K562 (cell line): Measurements from ENCODE around the gene ANKRD10. TPM values are rescaled to one million over a fixed set of nuclear protein-coding genes. Genes with fewer than 3 reads are reported as not detected.

Experiments used
- ATAC-seq: fragments of 200-7000 bp; cut with Tn5 transposase; 3 replicates; pipeline ENCODE4 v1.9.1; 2020; ENCODE audit warnings: moderate library complexity
- BruUV-seq: library from RNA; stranded (reverse); fragments of 400-500 nt; replicated peaks from 2 replicates; lab custom pipeline; 2021; lab: Mats Ljungman, UMichigan
- CTCF ChIA-PET: fragments of 300-600 bp; formaldehyde crosslinking; extraction: SDS; loops from one replicate; lab custom pipeline; 2021; ENCODE audit warnings: low intra/inter-chr PET ratio; lab: Yijun Ruan, JAX
- POLR2A ChIA-PET: fragments of 300-600, 350-650 bp; sonication (Branson Sonifier 250); formaldehyde crosslinking; extraction: SDS; loops from one replicate; lab custom pipeline; 2021; ENCODE audit warnings: antibody characterized with exemption, inconsistent platforms; lab: Yijun Ruan, JAX
- DNase-seq, 4 experiments: peaks; one replicate each; pipeline versions ENCODE4 v3.0.0 to v3.0.0-alpha.2; 2011 to 2018; ENCODE audit warnings: low spot score in 3 of 4, mixed read lengths in 3 of 4; ENCODE audit errors: extremely low read depth in 1 of 4
- FAIRE-seq: peaks from 2 replicates; lab custom pipeline; 2011; peaks lifted over from hg19 to GRCh38; lab: Jason Lieb, UNC
- H2AFZ ChIP-seq: 2 replicates; pipeline ENCODE4 v1.6.0; 2011; ENCODE audit warnings: low read depth, low read length, control low read depth, inconsistent platforms
- H3K27ac ChIP-seq: fragments of 200-600 bp; 3 replicates; pipeline ENCODE4 v1.8.0; 2011; ENCODE audit warnings: low read depth, mild to moderate bottlenecking, control low read depth, inconsistent platforms, low read length, moderate library complexity, mixed read lengths; ENCODE audit errors: extremely low read depth
- H3K27me3 ChIP-seq, 2 experiments: fragments of 300-600 bp in 1 of 2; 2 replicates in 1 of 2; 3 replicates in 1 of 2; pipeline versions ENCODE4 v1.6.0 to v1.8.0; 2011; ENCODE audit warnings: inconsistent platforms in 2 of 2, low read length in 2 of 2, mild to moderate bottlenecking in 1 of 2, mixed read lengths in 1 of 2, moderate library complexity in 1 of 2; ENCODE audit not compliant: control insufficient read depth in 2 of 2, insufficient read depth in 2 of 2
- H3K36me3 ChIP-seq: fragments of 300-600 bp; 3 replicates; pipeline ENCODE4 v1.8.0; 2011; ENCODE audit warnings: mild to moderate bottlenecking, low read length, inconsistent platforms; ENCODE audit not compliant: control insufficient read depth, insufficient read depth
- H3K4me1 ChIP-seq, 2 experiments: fragments of 200-600 bp in 1 of 2; replicated peaks in 1 of 2; 2 replicates in 1 of 2; 3 replicates in 1 of 2; pipeline versions ENCODE4 v1.5.1 to v1.8.0; 2011; ENCODE audit warnings: inconsistent platforms in 2 of 2, low read length in 2 of 2, mild to moderate bottlenecking in 1 of 2, mixed read lengths in 1 of 2, moderate library complexity in 1 of 2; ENCODE audit not compliant: control insufficient read depth in 2 of 2, insufficient read depth in 2 of 2
- H3K4me2 ChIP-seq: 2 replicates; pipeline ENCODE4 v1.6.1; 2011; ENCODE audit warnings: low read length, control low read depth, inconsistent platforms, mixed read lengths; ENCODE audit not compliant: insufficient read depth
- H3K4me3 ChIP-seq: fragments of 200-600 bp; sonication (generic), shearing (Covaris generic); 2 replicates; pipeline ENCODE4 v1.5.1; 2016; ENCODE audit warnings: control low read depth, inconsistent platforms
- H3K79me2 ChIP-seq: fragments of 200-600 bp; 3 replicates; pipeline ENCODE4 v1.8.0; 2011; ENCODE audit warnings: low read length, inconsistent platforms; ENCODE audit not compliant: control insufficient read depth, insufficient read depth
- H3K9ac ChIP-seq, 2 experiments: 2 replicates each; pipeline versions ENCODE4 v1.6.0 to v1.6.1; 2011; ENCODE audit warnings: low read depth in 2 of 2, low read length in 2 of 2, control low read depth in 1 of 2, inconsistent platforms in 1 of 2, mild to moderate bottlenecking in 1 of 2, mixed read lengths in 1 of 2; ENCODE audit not compliant: insufficient read depth in 1 of 2
- H3K9me1 ChIP-seq: one replicate; pipeline ENCODE4 v1.6.0; 2011; ENCODE audit warnings: inconsistent platforms, mild to moderate bottlenecking, low read length, moderate library complexity; ENCODE audit not compliant: control insufficient read depth, insufficient read depth
- H3K9me3 ChIP-seq: replicated peaks from 2 replicates; pipeline ENCODE4 v1.5.1; 2011; ENCODE audit warnings: low read depth, low read length, inconsistent platforms; ENCODE audit not compliant: control insufficient read depth, insufficient read depth
- H4K20me1 ChIP-seq: replicated peaks from 2 replicates; pipeline ENCODE4 v1.6.1; 2011; ENCODE audit warnings: low read length, inconsistent platforms, mixed read lengths; ENCODE audit not compliant: control insufficient read depth, insufficient read depth
- CCNT2 ChIP-seq: IDR thresholded peaks from 2 replicates; pipeline ENCODE4 v1.6.1; 2011; ENCODE audit warnings: borderline replicate concordance, low read depth, mild to moderate bottlenecking, moderate library complexity, mixed read lengths, low read length; ENCODE audit not compliant: insufficient read length; ENCODE audit errors: extremely low read depth
- GABPA ChIP-seq: fragments of 200-800 bp; sonication (Bioruptor generic); conservative IDR thresholded peaks from 2 replicates; pipeline ENCODE4 v1.6.1; 2016; ENCODE audit warnings: low read depth, missing genetic modification characterization, missing compliant biosample characterization
- GATA2 ChIP-seq: sonication (generic); formaldehyde crosslinking; IDR thresholded peaks from 2 replicates; pipeline ENCODE4 v1.4.0; 2020; ENCODE audit warnings: mild to moderate bottlenecking, missing genetic modification reagents
- L3MBTL2 ChIP-seq: fragments of 450-650 bp; IDR thresholded peaks from 2 replicates; pipeline ENCODE4 v1.6.1; 2016; ENCODE audit warnings: mild to moderate bottlenecking, moderate library complexity
- MIER1 ChIP-seq: fragments of 450-650 bp; IDR thresholded peaks from 2 replicates; pipeline ENCODE4 v1.6.1; 2016; ENCODE audit warnings: antibody characterized with exemption, mild to moderate bottlenecking, low read depth
- NR2C2 ChIP-seq, 2 experiments: fragments of 200-800 bp in 1 of 2; sonication (Bioruptor generic) in 1 of 2; sonication (generic) in 1 of 2; formaldehyde crosslinking in 1 of 2; IDR thresholded peaks; 2 replicates each; pipeline versions ENCODE4 v1.6.1 to v1.8.0; 2016 to 2022; ENCODE audit warnings: mild to moderate bottlenecking in 1 of 2, missing compliant biosample characterization in 1 of 2, missing genetic modification characterization in 1 of 2, missing genetic modification reagents in 1 of 2
- RB1 ChIP-seq: fragments of 450-650 bp; IDR thresholded peaks from 2 replicates; pipeline ENCODE4 v1.6.1; 2017; ENCODE audit warnings: low read depth, mild to moderate bottlenecking
- RFX1 ChIP-seq: fragments of 450-650 bp; IDR thresholded peaks from 2 replicates; pipeline ENCODE4 v1.6.1; 2016; ENCODE audit warnings: mild to moderate bottlenecking, moderate library complexity
- ZBTB7A ChIP-seq: IDR thresholded peaks from 2 replicates; pipeline ENCODE4 v1.6.1; 2011; ENCODE audit warnings: low read depth, mild to moderate bottlenecking, low read length, moderate library complexity, borderline replicate concordance; ENCODE audit not compliant: control insufficient read depth
- ZFP36 ChIP-seq: fragments of 150-350 bp; IDR thresholded peaks from 2 replicates; pipeline ENCODE4 v1.6.1; 2018; ENCODE audit warnings: low read length, low read depth; ENCODE audit not compliant: partially characterized antibody
- ZNF124 ChIP-seq: sonication (generic); formaldehyde crosslinking; IDR thresholded peaks from 2 replicates; pipeline ENCODE4 v1.8.1; 2022; ENCODE audit warnings: missing genetic modification reagents
- ZNF384 ChIP-seq: IDR thresholded peaks from 2 replicates; pipeline ENCODE4 v1.6.1; 2012; ENCODE audit warnings: low read depth, low read length, improper control_type of control experiment
- ZNF583 ChIP-seq: fragments of 250-450 bp; sonication (Bioruptor Pico); IDR thresholded peaks from 2 replicates; pipeline ENCODE4 v1.4.0; 2020
- WGBS: fragments of 100-300 bp; shearing (Covaris generic); methylation state at CpG from one replicate; pipeline ENCODE4 v1.1.6; 2016; ENCODE audit warnings: low coverage, mixed read lengths; ENCODE audit not compliant: insufficient coverage; ENCODE audit errors: missing lambda C conversion rate; 5-methylcytosine and 5-hydroxymethylcytosine counted together
- in situ Hi-C: fragments of 300-500 bp; cut with MboI; formaldehyde crosslinking; loops from 4 replicates; pipeline ENCODE4 v1.15.0; 2018; ENCODE audit warnings: inconsistent platforms, mixed read lengths
- intact Hi-C: fragments of 100-400 bp; cut with micrococcal nuclease; formaldehyde crosslinking; loops from 2 replicates; pipeline ENCODE4 v1.14.2; 2022
- polyA plus RNA-seq, 8 experiments: library from polyadenylated mRNA; depleted of rRNA in 4 of 8; stranded (reverse) in 5 of 8; unstranded in 3 of 8; fragments of >200 nt; fragmentation: Nextera tagmentation in 2 of 8; fragmentation: Illumina TruSeq in 1 of 8; extraction: Ambion mirVana in 2 of 8; extraction: Trizol in 1 of 8; gene quantifications; 2 replicates each; pipeline versions ENCODE4 v1.2.1 to v1.2.3, GENCODE V29; 2011 to 2014; ENCODE audit warnings: inconsistent platforms in 1 of 8, missing spikeins in 1 of 8
- total RNA-seq, 7 experiments: library from RNA; depleted of rRNA in 6 of 7; stranded (reverse); fragments of >200 nt in 6 of 7; fragmentation: Illumina TruSeq in 2 of 7; extraction: Trizol in 2 of 7; gene quantifications; 2 replicates each; pipeline versions ENCODE4 v1.2.1 to v1.2.3, GENCODE V29; 2011 to 2021; ENCODE audit warnings: low replicate concordance in 1 of 7
- TF ChIP-seq, protein P1 (sequence below), 2 experiments: IDR thresholded peaks in 1 of 2; conservative IDR thresholded peaks in 1 of 2; 2 replicates each; pipeline ENCODE4 v1.6.1; 2016; ENCODE audit warnings: low read depth in 2 of 2, mild to moderate bottlenecking in 1 of 2, missing compliant biosample characterization in 1 of 2, missing genetic modification characterization in 1 of 2, moderate library complexity in 1 of 2
- TF ChIP-seq, protein P2 (sequence below): fragments of 250-450 bp; sonication (Bioruptor Pico); IDR thresholded peaks from 2 replicates; pipeline ENCODE4 v1.5.1; 2021; ENCODE audit warnings: mild to moderate bottlenecking

ANKRD10 gene
- total and polyA plus RNA-seq, 9 of the 15 experiments (the other 6 are each of a cell fraction or from before 2014, with no cell fraction given) = 21.7 to 183 (median 45.0) TPM

DNA sequence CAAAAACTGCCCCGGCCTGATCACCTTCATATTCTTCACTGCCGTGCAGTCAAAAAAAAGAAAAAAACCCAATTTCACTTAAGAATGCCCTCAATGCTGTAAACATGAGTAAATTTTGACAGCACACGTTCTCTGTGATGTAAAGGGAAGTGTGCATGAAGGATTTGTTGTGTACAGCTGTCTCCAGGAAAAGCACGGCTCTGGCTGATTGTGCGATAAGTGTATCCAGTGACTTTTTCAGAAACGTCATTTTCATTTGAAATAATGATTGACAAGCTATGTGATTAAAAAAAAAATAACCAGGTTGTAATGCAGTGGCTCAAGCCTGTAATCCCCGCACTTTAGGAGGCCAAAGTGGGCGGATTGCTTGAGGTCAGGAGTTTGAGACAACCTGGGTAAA is 39.6 kb downstream of the ANKRD10 start (continued):
- TF ChIP-seq, protein P1, sequence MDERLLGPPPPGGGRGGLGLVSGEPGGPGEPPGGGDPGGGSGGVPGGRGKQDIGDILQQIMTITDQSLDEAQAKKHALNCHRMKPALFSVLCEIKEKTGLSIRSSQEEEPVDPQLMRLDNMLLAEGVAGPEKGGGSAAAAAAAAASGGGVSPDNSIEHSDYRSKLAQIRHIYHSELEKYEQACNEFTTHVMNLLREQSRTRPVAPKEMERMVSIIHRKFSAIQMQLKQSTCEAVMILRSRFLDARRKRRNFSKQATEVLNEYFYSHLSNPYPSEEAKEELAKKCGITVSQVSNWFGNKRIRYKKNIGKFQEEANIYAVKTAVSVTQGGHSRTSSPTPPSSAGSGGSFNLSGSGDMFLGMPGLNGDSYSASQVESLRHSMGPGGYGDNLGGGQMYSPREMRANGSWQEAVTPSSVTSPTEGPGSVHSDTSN (CRISPR knock-in tag; IDR thresholded peaks at IDR 0.05; ENCODE audit: low read depth) = no peak
- TF ChIP-seq, protein P1 (tag; conservative IDR thresholded peaks at IDR 0.05; ENCODE audit: low read depth) = peak; percentile 56
- TF ChIP-seq GATA2 (CRISPR knock-in tag) (peak; percentile 76), ZFP36 (no peak), ZNF384 (peak; percentile 38; the same call in 1 of the 2 replicates), GABPA (tag) (peak; percentile 42; the same call in 1 of the 2 replicates), L3MBTL2 (0 out of 2 replicates have a peak, but pooled peaks have one; percentile 19), RFX1 (peak; percentile 21)

GRCh38 chr13:110874508-110874960 is 40.3 kb downstream of the ANKRD10 start:
- ATAC-seq = peak; percentile 92
- peaks cover 22 to 31% of the 10 kb centered on the region in 2 experiments; a peak in 4 of 5 replicates for H3K4me1 ChIP-seq
- CTCF ChIA-PET = no interaction called here
- H3K9me3 ChIP-seq = peaks cover 2% of the 10 kb centered on the region; the same call in 1 of the 2 replicates
- H4K20me1 ChIP-seq = no peaks in the 10 kb centered on the region
- peak overlapping the region; percentile 56 to 88 for H3K9ac ChIP-seq
- POLR2A ChIA-PET = no interaction called here
- H3K4me2 ChIP-seq = peak overlapping the region; percentile 90
- DNase-seq = peak; percentile 90 to 91 (median 90)
- peak overlapping the region; percentile 55 for H3K27ac ChIP-seq
- H3K36me3 ChIP-seq = no peaks in the 10 kb centered on the region
- H3K27me3 ChIP-seq = no peaks in the 10 kb centered on the region
- intact Hi-C loops (loop anchor here (2.0 kb wide), 1 partner anchor 40 kb away; the partner anchor contains the start of gene ANKRD10), in situ Hi-C loops (no loop called here)
- peak; percentile 40 for FAIRE-seq
- 0% methylated on average over 1 of the region's 32 CpGs for WGBS
- H3K4me3 ChIP-seq = peak overlapping the region; percentile 35
- H3K79me2 ChIP-seq = peaks cover 5% of the 10 kb centered on the region; the same call in 2 of the 3 replicates
- BruUV-seq = no TSS peak
- H3K9me1 ChIP-seq = no peaks in the 10 kb centered on the region
- H2AFZ ChIP-seq = peak overlapping the region; percentile 89
- TF ChIP-seq NR2C2 (CRISPR knock-in tag; IDR thresholded peaks at IDR 0.05) (no peak), NR2C2 (tag; IDR thresholded peaks at IDR 0.05) (no peak), CCNT2 (peak; percentile 28), ZBTB7A (peak; percentile 59; the same call in 1 of the 2 replicates), MIER1 (peak; percentile 83), ZNF583 (CRISPR knock-in tag) (no peak), ZNF124 (CRISPR knock-in tag) (no peak), RB1 (peak; percentile 33; the same call in 1 of the 2 replicates)
- TF ChIP-seq, protein P2, sequence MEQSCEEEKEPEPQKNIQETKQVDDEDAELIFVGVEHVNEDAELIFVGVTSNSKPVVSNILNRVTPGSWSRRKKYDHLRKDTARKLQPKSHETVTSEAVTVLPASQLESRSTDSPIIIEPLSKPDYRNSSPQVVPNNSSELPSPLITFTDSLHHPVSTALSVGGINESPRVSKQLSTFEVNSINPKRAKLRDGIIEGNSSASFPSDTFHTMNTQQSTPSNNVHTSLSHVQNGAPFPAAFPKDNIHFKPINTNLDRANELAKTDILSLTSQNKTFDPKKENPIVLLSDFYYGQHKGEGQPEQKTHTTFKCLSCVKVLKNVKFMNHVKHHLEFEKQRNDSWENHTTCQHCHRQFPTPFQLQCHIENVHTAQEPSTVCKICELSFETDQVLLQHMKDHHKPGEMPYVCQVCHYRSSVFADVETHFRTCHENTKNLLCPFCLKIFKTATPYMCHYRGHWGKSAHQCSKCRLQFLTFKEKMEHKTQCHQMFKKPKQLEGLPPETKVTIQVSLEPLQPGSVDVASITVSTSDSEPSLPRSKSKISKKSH = no peak
